NCI-H2029 (cell line): ENCODE data around the gene PHACTR4.
A peak's percentile ranks its signal among the peaks of the same experiment; 100 is the strongest.
"Not testable (repeated sequence)": the region's sequence is repeated elsewhere in the genome, so short reads cannot be mapped to it uniquely, and the experiment has no call there.

Source experiments
- DNase-seq: peaks from one replicate; lab custom pipeline; 2025; lab: John Stamatoyannopoulos, UW

Gene PHACTR4

DNA sequence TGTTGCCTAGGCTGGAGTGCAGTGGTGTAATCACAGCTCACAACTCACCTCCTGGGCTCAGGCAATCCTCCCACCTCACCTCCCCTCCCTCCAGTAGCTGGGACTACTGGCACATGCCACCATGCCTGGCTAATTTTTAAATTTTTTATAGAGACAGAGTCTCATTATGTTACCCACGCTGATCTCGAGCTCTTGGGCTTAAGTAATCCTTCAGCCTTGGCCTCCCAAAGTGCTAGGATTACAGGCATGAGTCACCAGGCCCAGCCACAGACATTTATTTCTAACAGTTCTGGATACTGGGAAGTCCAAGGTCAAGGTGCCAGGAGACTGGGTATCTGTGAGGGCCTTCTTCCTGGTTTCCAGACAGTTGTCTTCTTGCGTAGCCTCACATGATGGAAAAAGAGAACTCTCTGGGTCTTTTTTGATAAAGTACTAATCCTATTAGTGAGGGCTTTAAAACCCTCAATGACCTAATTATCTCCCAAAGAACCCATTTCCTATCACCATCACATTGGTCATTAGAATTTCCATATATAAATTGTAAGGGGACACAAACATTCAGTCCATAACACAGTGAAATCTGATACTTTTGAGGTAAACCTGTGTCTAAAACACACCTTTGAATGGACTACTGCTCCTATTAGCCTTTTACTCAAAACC, 67.9 kb downstream of the PHACTR4 start:
- DNase-seq, result no peak

DNA sequence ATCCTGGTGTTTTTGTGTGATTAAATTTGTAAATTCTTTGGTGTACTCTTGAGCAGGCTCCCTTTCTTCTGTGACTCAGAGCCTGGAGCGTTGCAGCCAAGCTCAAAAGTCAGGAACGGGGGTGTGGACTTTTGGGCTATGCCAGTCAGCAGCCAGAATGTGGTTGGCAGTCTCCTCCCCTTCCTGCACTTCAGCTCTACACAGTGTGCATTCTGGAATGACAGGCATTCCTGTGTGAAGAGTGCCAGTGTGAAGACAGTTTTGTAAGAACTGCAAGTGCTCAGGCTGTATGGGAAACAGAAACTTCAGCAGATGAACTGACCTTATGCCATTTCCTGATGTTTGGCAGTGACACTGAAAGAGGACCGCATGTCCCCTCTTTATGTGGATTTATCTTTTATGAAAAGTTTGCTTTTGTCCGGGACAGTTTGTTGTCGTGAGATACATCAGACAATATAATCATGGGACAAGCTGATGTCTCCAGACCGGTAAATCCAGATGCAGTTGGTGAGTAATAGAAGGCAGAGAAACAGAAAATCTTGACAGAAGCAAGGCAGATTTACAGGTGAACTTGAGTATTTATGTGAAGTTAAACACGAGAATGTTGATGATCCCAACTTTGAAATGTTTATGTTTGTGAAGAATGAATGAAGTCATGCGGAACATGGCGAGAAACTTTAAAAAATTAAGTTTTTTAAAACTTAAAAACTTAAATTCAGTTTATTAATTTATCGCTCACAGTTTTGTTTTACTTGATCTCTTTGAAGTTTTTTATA, 68.6 kb downstream of the PHACTR4 start:
- DNase-seq, result peak; percentile 43

DNA sequence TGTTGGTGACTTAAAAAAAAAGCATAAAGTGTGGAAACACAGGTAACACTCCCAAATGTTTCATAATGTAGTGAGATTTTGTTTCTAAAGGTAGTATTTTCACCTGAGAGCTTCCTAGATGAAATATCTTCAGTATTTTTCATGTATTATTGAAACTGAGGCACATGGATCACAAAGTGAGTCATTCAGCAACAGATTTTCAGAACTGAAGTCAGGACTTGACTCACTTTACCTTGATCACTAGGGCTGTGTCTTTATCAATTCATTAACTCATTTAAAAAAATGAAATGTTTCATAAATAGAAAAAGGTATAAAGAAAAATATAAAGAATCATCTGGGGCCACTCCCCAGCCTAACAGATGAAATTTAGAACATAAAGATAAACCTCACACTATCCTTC, 69.8 kb downstream of the PHACTR4 start:
- DNase-seq, result no peak

DNA sequence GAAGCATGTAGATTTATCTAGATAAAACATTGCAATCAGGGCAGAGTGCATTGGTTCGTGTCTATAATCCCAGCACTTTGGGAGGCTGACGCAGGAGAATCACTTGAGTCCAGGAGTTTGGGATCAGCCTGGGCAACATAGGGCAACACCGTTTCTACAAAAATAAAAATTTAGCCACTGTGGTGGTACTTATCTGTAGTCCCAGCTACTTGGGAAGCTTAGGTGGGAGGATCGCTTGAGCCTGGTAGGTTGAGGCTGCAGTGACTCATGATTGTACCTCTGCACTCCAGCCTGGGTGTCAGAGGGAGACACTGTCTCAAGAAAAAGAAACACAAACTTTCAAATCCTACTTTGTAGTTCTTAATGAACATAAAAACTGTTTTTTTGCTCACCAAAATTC, 72.1 kb downstream of the PHACTR4 start:
- no peak for DNase-seq

DNA sequence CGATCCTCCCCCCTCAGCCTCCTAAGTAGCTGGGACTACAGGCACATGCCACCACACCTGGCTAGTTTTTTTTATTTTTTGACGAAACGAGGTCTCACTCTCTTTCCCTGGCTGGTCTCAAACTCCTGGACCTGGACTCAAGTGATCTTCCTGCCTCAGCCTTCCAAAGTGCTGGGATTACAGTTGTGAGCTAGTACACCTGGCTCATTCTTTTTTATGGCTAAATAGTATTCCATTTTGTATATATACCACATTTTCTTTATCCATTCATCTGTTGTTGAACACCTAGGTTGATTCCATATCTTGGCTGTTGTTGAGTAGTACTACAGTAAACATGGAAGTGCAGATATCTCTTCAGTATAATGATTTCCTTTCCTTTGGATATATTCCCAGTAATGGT, 74.0 kb downstream of the PHACTR4 start:
- DNase-seq, result no peak

DNA sequence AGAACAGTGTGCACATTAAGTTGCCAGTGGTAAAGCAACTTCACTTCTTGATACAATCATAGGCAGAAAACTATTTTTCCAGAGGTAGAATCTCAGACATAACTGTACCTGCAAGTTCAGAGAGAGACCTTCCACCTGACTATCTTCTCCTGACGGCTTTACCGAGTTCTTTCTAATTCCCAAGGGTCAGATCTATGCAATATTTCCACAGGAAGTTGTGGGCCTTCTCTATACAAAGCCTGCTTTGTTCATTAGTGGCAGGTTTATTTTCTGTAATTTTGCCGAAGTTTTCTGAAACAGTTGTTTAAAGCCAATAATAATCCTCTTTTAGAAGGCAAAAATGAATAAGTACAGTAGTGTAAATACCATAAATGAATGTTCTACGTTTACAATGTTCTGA, 78.1 kb downstream of the PHACTR4 start:
- no peak for DNase-seq

DNA sequence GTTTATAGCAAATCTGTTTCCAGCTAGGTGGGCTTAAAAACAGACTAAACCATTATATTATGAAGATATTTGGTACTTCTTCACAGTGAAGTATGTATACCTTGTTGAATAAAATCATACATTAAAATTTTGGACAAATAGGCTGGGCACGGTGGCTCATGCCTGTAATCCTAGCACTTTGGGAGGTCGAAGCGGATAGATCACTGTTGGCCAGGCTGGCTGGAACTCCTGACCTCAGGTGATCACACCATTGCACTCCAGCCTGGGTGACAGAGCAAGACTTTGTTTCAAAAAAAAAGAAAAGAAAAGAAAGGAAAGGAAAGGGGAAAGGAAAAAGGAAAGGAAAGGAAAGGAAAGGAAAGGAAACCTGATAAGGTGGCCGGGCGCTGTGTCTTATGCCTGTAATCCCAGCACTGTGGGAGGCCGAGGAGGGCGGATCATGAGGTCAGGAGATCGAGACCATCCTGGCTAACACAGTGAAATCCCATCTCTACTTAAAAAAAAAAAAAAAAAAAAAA, 78.6 kb downstream of the PHACTR4 start:
- not testable (repeated sequence) for DNase-seq

DNA sequence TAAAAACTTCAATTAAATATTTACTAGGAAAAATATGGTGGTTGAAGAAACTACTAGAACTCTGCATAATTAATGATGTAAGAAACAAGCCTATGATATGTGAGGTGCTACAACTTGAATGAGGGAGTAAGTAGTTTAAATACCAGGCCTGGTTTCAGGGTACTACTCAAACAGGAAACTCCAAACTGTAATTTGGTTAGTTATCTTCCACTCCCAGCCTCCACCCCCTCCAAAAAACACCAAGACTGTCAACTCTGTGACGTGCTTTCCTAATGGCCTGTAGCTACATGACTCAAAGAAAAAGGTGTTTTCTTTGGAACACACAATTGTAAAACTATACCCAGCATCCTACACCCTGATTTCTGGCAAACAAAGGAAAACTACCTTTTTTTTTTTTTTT, 80.4 kb downstream of the PHACTR4 start:
- no peak for DNase-seq

DNA sequence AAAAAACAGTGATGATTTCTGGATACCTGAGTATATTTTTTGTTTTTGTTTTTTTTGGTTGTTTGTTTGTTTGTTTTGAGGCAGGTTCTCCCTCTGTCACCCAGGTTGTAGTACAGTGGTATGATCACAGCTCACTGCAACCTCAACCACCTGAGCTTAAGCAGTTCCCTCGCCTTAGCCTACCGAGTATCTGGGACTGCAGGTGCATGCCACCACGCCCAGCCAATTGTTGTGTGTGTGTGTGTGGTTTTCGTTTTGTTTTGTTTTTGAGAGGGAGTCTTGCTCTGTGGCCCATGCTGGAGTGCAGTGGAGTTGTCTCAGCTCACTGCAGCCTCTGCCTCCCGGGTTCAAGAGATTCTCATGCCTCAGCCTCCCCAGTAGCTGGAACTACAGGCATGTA, 81.0 kb downstream of the PHACTR4 start:
- DNase-seq, result no peak

DNA sequence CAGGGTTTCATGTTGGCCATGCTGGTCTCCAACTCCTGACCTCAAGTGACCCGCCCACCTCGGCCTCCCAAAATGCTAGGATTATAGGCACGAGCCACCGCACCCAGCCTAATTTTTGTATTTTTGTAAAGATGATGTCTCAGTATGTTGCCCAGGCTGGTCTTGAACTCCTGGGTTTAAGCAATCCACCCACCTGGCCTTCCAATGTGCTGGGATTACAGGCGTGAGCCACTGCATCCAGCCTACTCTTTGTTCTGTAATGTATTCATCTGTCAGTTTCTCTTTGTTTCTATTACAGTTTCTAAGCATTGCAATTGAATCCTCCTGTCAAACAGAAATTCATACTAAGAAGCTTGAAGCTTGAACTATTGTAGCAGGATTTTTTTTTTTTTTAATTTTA, 81.5 kb downstream of the PHACTR4 start:
- DNase-seq, result no peak

DNA sequence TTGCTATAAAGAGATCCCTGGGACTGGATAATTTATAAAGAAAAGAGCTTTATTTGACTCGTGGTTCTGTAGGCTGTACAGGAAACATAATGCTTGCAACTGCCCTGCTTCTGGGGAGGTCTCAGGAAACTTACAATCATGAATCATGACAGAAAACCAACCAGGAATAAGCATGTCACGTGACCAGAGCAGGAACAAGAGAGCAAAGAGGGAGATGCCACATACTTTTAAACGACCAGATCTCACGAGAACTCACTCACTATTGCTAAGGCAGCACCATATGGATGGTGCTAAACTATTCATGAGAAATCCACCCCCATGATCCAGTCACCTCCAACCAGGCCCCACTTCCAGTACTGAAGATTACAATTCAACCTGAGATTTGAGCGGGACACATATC, 86.5 kb downstream of the PHACTR4 start:
- DNase-seq, result no peak

DNA sequence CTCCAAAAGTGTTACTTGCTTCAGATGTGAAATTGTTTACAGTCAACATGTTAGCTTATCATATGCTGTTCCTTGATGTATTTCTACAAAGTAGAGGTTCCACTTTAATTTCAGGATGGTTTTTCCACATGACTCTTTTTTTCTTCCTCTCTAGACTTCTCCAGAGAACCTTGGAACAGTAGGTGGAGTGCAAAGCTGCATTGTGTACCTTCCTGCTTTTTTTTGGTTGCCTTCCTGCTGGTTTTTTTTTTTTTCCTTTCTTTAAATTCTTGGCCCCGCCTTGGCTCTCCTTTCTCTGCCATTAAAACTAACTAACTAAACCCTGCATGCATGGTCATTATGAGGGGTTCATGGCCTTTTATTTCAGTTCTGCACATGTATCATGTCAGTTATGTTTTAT, 88.1 kb downstream of the PHACTR4 start:
- no peak for DNase-seq

DNA sequence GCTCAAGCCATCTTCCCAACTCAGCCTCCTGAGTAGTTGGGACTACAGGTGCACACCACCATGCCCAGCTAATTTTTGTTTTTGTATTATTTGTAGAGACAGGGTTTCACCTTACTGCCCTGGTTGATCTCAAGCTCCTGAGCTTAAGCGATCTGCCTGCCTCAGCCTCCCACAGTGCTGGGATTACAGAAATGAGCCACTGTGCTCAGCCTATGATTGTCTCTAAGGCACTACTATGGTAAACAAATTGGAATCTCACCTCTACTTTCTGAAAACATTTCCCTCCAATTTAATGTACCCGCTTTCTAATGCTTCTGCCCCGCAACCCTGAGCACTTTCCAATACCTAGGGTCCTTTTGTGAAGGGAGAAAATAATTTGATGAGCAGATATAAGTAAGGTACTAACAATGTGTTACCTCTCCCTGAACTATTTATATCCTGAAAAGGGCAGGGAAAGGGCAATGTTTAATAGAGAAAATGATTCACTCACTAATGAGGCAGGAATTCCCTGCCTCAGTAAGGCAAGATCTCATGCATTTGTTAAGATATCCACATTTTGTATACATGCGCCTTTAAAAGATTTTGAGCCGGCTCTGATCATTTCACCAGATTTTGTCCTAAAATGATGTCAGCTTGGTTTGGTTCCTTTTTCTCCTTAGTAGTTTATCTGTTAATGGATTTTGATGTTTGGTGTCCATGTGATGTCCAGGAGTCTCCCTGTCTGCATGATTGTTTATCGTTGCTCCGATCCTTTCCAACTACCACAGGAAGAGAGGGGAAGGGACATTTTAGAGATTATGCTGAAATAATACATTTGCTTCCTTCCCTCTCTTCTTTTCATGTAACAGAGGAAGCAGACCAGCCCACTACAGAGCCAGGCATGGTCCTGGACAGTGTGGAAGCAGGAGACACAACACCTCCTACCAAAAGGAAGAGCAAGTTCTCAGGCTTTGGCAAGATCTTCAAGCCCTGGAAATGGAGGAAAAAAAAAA, 89.0 kb downstream of the PHACTR4 start:
- no peak for DNase-seq

DNA sequence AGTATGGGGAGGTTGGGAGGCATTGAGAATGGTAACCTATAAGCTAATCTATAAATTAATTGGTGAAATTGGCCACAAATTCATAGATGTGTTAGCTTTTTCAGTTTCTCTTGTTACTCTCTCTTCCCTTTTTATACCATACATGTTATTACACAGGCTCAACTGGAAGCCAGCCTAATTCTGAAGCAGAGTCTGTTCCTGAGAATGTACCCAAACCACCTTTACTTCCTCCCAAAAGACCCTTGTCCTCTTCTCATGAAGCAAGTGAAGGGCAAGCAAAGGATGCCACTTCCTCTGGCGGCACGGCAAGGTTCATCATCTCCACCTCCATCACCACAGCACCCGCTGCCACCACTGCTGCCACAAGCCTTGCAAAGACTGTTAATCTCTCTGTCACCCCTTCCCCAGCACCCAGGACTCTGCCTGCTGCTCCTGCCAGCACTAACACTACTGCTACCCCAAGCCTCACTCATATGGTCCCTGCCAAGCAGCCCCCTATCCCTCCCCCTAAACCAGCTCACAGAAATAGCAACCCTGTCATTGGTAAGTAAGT, 96.8 kb downstream of the PHACTR4 start:
- DNase-seq, result no peak

DNA sequence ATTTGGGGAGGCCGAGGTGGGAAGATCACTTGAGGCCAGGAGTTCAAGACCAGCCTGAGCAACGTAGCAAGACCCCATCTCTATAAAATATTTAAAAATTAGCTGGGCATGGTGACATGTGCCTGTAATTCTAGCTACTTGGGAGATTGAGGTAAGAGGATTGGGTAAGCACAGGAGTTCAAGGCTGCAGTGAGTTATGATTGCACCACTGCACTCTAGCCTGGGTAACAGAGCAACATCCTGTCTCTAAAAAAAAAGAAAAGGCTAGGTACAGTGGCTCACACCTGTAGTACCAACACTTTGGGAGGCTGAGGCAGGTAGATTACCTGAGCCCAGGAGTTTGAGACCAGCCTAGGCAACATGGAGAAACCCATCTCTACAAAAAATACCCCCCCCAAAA, 100.6 kb downstream of the PHACTR4 start:
- DNase-seq, result no peak

DNA sequence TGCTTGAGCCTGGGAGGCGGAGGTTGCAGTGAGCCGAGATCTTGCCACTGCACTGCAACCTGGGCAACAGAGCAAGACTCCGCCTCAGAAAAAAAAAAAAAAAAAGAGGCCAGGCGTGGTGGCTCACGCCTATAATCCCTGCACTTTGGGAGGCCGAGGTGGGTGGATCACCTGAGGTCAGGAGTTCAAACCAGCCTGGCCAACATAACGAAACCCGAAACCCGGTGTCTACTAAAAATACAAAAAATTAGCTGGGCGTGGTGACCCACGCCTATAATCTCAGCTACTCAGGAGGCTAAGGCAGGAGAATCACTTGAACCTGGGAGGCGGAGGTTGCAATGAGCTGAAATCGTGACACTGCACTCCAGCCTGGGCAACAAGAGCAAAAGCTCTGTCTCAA, 110.0 kb downstream of the PHACTR4 start:
- not testable (repeated sequence) for DNase-seq

DNA sequence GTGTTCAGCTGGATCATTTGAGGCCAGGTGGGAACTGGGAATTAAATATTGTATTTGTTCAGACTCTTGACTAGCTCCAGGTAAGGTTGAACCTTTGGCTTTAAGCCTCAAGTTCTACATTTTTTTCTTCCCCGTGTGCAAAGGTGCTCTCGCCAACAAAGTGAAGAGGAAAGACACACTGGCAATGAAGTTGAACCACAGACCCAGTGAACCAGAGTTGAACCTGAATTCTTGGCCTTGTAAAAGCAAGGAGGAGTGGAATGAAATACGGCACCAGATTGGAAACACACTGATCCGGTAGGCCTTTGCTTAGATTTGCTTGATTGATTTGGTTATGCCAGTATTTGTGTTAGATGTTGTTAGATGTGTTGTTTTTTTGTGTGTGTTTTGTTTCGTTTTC, 110.8 kb downstream of the PHACTR4 start:
- no peak for DNase-seq

DNA sequence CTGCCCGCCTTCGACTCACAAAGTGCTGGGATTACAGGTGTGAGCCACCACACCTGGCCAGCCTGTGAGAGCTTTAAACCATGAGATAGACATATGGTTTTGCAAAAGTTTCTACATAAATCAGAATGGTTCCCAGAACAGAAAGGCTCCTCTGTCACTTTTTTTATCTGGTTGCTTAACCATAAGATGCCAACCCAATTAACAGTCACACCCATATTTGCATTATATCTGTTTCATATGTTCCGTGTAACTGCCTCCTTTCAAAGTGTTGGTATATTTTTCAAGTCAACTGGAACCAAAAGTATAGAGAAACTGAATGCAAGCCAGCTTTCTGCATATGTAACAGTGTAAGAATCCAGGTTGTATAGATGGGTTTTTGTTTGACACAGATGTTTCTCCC, 112.6 kb downstream of the PHACTR4 start:
- no peak for DNase-seq

DNA sequence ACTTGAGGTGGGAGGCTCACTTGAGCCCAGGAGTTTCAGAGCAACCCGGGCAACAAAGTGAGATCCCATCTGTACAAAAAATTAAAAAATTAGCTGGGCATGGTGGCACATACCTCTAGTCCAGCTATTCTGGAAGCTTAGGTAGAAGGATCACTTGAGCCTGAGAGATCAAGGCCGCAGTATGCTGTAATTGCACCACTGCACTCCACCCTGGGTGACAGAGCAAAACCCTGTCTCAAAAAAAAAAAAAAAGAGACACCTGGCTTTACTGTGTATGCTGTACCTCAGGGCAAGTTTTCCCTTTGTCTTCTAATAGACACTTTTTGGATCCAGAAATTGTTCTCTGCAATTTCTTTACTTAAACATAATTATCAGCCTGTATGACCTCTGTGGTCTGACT, 113.2 kb downstream of the PHACTR4 start:
- no peak for DNase-seq

DNA sequence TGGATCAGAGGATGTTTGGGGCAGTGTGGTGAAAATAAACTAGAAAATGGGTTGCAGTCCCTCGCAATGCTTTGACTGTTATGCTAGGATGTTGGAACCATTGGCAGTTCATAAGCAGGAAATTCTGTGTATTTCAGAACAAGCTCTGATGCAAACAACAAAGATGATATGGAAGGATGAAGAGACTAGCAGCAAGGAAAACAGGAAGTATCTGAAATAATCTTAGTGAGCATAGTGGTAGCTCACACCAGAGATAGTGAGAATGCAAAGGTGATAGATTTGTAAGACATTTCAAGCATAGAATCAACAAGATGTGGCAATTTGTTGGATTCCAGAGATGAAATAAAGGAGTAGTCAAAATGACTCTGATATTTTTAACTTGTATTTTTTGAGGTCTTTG, 125.2 kb downstream of the PHACTR4 start:
- no peak for DNase-seq

DNA sequence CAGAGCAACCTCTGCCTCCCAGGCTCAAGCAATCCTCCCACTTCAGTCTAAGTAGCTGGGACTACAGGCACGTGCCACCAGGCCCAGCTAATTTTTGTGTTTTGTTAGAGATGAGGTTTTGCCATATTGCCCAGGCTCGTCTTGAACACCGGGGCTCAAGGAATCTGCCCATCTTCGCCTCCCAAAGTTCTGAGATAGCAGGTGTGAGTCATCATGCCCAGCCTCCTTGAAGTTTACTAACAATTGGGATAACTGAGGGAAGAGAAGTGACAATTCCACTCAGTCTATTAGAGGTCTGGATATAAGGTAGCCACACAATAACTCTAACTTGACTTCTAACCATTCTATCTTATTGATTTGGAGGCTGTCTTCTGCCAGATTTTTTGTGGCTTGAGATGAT, 130.0 kb downstream of the PHACTR4 start:
- DNase-seq, result no peak

DNA sequence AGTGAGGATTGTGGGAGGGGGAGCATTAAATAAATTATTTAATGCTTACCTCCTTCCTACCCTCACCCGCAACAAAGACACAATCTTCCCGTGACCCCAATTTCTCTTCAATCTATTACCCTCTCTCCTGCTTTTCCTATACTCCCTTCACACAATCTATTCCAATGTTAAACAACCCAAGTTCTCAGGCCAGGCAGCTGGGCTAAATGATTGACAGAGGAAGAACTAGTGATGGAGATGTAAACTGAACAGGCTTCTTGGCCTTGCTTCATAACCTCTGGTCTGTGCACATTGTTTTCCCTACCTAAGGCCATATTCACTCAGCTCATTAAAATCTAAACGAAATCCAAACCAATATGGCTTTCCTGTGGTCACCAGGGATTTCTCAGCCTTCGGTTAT, 132.4 kb downstream of the PHACTR4 start:
- no peak for DNase-seq
